ENCODE data around the gene DNM3. TPM values are rescaled to one million over a fixed set of nuclear protein-coding genes. Genes with fewer than 3 reads are reported as not detected.

Gene DNM3
- total and polyA plus RNA-seq, 4 donors = 2.1 to 16.3 (median 5.6) TPM

- Histone ChIP-seq H3K9ac (ENCODE audit: insufficient read depth in 1 of 2, low read length in 2 of 2) (no peak overlapping the region), H3K27me3 (ENCODE audit: control insufficient read depth in 3 of 3, insufficient read depth in 3 of 3, low read length in 2 of 3) (no peaks in the 10 kb centered on the region), H3K27ac (ENCODE audit: low read depth in 1 of 2, low read length in 1 of 2) (no peak overlapping the region), H3K9me3 (ENCODE audit: control insufficient read depth in 4 of 4, insufficient read depth in 3 of 4, low read length in 3 of 4) (no peaks in the 10 kb centered on the region), H3K36me3 (ENCODE audit: control insufficient read depth in 4 of 4, insufficient read depth in 4 of 4, low read length in 4 of 4) (no peaks in the 10 kb centered on the region), H3K4me3 (no peak overlapping the region), H3K4me1 (ENCODE audit: control insufficient read depth in 5 of 5, insufficient read depth in 5 of 5, low read length in 5 of 5) (peaks cover 0 to 30% (median 3%) of the 10 kb centered on the region in 5 donors)
- DNase-seq (no peak), ATAC-seq (ENCODE audit: insufficient read depth, low FRiP score) (no peak)
- WGBS, 2 donors = 93 to 94% methylated on average over 1 of the region's 1 CpG
- TF ChIP-seq CTCF (IDR thresholded peaks at IDR 0.05; ENCODE audit: control extremely low read depth, extremely low read depth) = no peak
Observed at GRCh38 chr1:172266528-172267174, 425.4 kb downstream of the DNM3 start.

DNA sequence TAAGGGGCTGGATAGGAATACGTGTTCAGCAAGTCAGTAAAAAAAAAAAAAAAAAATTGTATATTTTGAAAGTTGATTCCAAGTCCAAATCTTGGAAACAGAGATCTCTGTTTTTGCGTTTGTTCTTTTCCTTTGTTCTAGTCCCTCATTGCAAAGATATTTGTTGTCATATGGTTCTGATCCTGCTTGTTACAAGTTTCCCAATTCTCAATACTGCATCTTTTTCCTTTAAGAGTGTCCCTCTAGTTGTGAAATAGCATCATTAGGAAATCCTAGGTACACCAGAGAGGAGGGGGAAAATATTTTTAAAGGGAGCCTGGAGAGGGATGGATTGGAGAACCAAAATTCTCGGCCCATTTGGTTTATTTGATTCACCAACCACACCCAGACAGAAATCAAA is 426.9 kb downstream of the DNM3 start:
- peaks cover 0 to 30% (median 3%) of the 10 kb centered on the region in 5 donors for H3K4me1 ChIP-seq (ENCODE audit: control insufficient read depth in 5 of 5, insufficient read depth in 5 of 5, low read length in 5 of 5)
- ATAC-seq (ENCODE audit: insufficient read depth, low FRiP score) = no peak
- peak in 1 of 3 donors; percentile 27 for DNase-seq
- no peaks in the 10 kb centered on the region for H3K9me3 ChIP-seq (ENCODE audit: control insufficient read depth in 4 of 4, insufficient read depth in 3 of 4, low read length in 3 of 4)
- 72 to 83% methylated on average over 3 of the region's 3 CpGs for WGBS, 2 donors
- H3K27ac ChIP-seq (ENCODE audit: low read depth in 1 of 2, low read length in 1 of 2) = no peak overlapping the region
- H3K36me3 ChIP-seq (ENCODE audit: control insufficient read depth in 4 of 4, insufficient read depth in 4 of 4, low read length in 4 of 4) = no peaks in the 10 kb centered on the region
- H3K9ac ChIP-seq (ENCODE audit: insufficient read depth in 1 of 2, low read length in 2 of 2) = no peak overlapping the region
- no peak for TF ChIP-seq CTCF (IDR thresholded peaks at IDR 0.05; ENCODE audit: control extremely low read depth, extremely low read depth)
- H3K27me3 ChIP-seq (ENCODE audit: control insufficient read depth in 3 of 3, insufficient read depth in 3 of 3, low read length in 2 of 3) = no peaks in the 10 kb centered on the region
- H3K4me3 ChIP-seq = no peak overlapping the region

GRCh38 chr1:172269084-172269483 is 427.8 kb downstream of the DNM3 start:
- peak overlapping the region in 1 of 2 donors; percentile 39 for H3K27ac ChIP-seq (ENCODE audit: low read depth in 1 of 2, low read length in 1 of 2)
- 70 to 85% methylated on average over 5 of the region's 5 CpGs for WGBS, 2 donors
- no peak overlapping the region for H3K4me3 ChIP-seq
- no peak overlapping the region for H3K9ac ChIP-seq (ENCODE audit: insufficient read depth in 1 of 2, low read length in 2 of 2)
- no peaks in the 10 kb centered on the region for H3K27me3 ChIP-seq (ENCODE audit: control insufficient read depth in 3 of 3, insufficient read depth in 3 of 3, low read length in 2 of 3)
- no peaks in the 10 kb centered on the region for H3K36me3 ChIP-seq (ENCODE audit: control insufficient read depth in 4 of 4, insufficient read depth in 4 of 4, low read length in 4 of 4)
- no peaks in the 10 kb centered on the region for H3K9me3 ChIP-seq (ENCODE audit: control insufficient read depth in 4 of 4, insufficient read depth in 3 of 4, low read length in 3 of 4)
- ATAC-seq (ENCODE audit: insufficient read depth, low FRiP score) (no peak), DNase-seq (peak; percentile 13 to 56 (median 40))
- TF ChIP-seq CTCF (IDR thresholded peaks at IDR 0.05; ENCODE audit: control extremely low read depth, extremely low read depth) = no peak
- peaks cover 0 to 30% (median 6%) of the 10 kb centered on the region in 5 donors for H3K4me1 ChIP-seq (ENCODE audit: control insufficient read depth in 5 of 5, insufficient read depth in 5 of 5, low read length in 5 of 5)

- ATAC-seq (ENCODE audit: insufficient read depth, low FRiP score) = peak; percentile 31
- Histone ChIP-seq H3K36me3 (ENCODE audit: control insufficient read depth in 4 of 4, insufficient read depth in 4 of 4, low read length in 4 of 4) (no peaks in the 10 kb centered on the region), H3K9ac (ENCODE audit: insufficient read depth in 1 of 2, low read length in 2 of 2) (no peak overlapping the region), H3K4me1 (ENCODE audit: control insufficient read depth in 5 of 5, insufficient read depth in 5 of 5, low read length in 5 of 5) (peaks cover 0 to 30% (median 8%) of the 10 kb centered on the region in 5 donors), H3K9me3 (ENCODE audit: control insufficient read depth in 4 of 4, insufficient read depth in 3 of 4, low read length in 3 of 4) (no peaks in the 10 kb centered on the region), H3K4me3 (no peak overlapping the region), H3K27me3 (ENCODE audit: control insufficient read depth in 3 of 3, insufficient read depth in 3 of 3, low read length in 2 of 3) (no peaks in the 10 kb centered on the region), H3K27ac (ENCODE audit: low read depth in 1 of 2, low read length in 1 of 2) (no peak overlapping the region)
- 58 to 59% methylated on average over 3 of the region's 3 CpGs for WGBS, 2 donors
- no peak for TF ChIP-seq CTCF (IDR thresholded peaks at IDR 0.05; ENCODE audit: control extremely low read depth, extremely low read depth)
- DNase-seq = peak in 2 of 3 donors; percentile 22 to 48
Observed at GRCh38 chr1:172269644-172270043, 428.3 kb downstream of the DNM3 start.

All from lung (tissue), 12 donors.